ENCODE results near the gene NELFA. TPM values are rescaled to one million over a fixed set of nuclear protein-coding genes. Genes with fewer than 3 reads are reported as not detected.

Gene NELFA
- total and polyA plus RNA-seq, 8 donors, result 13.6 to 30.9 (median 19.1) TPM

DNA sequence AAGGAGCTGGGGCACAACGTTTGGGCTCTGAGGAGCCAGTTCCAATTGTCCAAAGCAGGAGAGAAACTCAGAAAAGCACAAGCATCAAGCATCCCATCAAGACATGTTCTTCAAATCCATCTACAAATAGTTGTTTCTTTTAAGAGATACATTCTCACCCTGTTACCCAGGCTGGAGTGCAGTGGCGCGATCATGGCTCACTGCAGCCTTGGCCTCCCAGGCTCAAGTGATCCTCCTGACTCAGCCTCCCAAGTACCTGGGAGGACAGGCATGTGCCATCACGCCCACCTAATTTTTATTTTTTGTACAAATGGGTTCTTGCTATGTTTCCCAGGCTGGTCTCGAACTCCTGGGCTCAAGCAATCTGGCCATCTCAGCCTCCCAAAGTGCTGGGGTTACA lies 18.1 kb downstream of the NELFA start:
- Histone ChIP-seq H3K27ac (no peak overlapping the region), H3K9me3 (no peaks in the 10 kb centered on the region), H3K4me3 (no peak overlapping the region), H3K27me3 (no peaks in the 10 kb centered on the region), H3K36me3 (peaks cover 0 to 44% (median 15%) of the 10 kb centered on the region in 3 donors), H3K4me1 (no peaks in the 10 kb centered on the region)
- FAIRE-seq (no peak), ATAC-seq (no peak), DNase-seq (no peak)
- TF ChIP-seq, protein P1, sequence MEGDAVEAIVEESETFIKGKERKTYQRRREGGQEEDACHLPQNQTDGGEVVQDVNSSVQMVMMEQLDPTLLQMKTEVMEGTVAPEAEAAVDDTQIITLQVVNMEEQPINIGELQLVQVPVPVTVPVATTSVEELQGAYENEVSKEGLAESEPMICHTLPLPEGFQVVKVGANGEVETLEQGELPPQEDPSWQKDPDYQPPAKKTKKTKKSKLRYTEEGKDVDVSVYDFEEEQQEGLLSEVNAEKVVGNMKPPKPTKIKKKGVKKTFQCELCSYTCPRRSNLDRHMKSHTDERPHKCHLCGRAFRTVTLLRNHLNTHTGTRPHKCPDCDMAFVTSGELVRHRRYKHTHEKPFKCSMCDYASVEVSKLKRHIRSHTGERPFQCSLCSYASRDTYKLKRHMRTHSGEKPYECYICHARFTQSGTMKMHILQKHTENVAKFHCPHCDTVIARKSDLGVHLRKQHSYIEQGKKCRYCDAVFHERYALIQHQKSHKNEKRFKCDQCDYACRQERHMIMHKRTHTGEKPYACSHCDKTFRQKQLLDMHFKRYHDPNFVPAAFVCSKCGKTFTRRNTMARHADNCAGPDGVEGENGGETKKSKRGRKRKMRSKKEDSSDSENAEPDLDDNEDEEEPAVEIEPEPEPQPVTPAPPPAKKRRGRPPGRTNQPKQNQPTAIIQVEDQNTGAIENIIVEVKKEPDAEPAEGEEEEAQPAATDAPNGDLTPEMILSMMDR (IDR thresholded peaks at IDR 0.05), result no peak
- intact Hi-C loops (cut with DNase I), result no loop called here
- 84% methylated on average over 5 of the region's 5 CpGs for WGBS, 2 donors

DNA sequence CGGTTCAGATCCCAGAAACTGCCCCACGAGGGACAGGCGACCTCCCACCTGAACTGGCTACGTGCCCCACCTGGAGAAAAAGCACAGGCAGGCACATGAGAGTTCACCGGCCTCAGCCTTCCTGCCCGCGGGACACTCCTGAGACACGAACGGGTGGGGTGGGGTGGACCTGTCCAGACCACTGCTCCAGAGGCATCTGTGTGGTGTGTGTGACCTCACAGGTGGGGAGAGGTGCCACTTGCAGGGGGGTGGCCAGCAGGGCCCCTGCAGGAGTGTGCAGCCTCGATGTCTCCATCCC lies 18.5 kb downstream of the NELFA start:
- H3K9me3 ChIP-seq, result no peaks in the 10 kb centered on the region
- no peak overlapping the region for H3K27ac ChIP-seq
- H3K36me3 ChIP-seq, result peaks cover 0 to 48% (median 19%) of the 10 kb centered on the region in 3 donors
- no peak overlapping the region for H3K4me3 ChIP-seq
- no peak for ATAC-seq
- no peaks in the 10 kb centered on the region for H3K27me3 ChIP-seq
- no peaks in the 10 kb centered on the region for H3K4me1 ChIP-seq
- DNase-seq, result no peak
- intact Hi-C loops (cut with DNase I), result no loop called here
- FAIRE-seq, result no peak
- TF ChIP-seq, protein P1 (IDR thresholded peaks at IDR 0.05), result no peak
- WGBS, 2 donors, result 88 to 92% methylated on average over 10 of the region's 10 CpGs

GRCh38 chr4:1989533-1990347 lies 19.0 kb downstream of the NELFA start:
- no peak for FAIRE-seq
- ATAC-seq, result no peak
- Histone ChIP-seq H3K9me3 (no peaks in the 10 kb centered on the region), H3K36me3 (peaks cover 0 to 54% (median 23%) of the 10 kb centered on the region in 3 donors), H3K27me3 (no peaks in the 10 kb centered on the region), H3K4me1 (no peaks in the 10 kb centered on the region), H3K4me3 (no peak overlapping the region), H3K27ac (no peak overlapping the region)
- 93 to 94% methylated on average over 33 of the region's 33 CpGs for WGBS, 2 donors
- intact Hi-C loops (cut with DNase I), result no loop called here
- TF ChIP-seq, protein P1 (IDR thresholded peaks at IDR 0.05), result no peak
- no peak for DNase-seq

DNA sequence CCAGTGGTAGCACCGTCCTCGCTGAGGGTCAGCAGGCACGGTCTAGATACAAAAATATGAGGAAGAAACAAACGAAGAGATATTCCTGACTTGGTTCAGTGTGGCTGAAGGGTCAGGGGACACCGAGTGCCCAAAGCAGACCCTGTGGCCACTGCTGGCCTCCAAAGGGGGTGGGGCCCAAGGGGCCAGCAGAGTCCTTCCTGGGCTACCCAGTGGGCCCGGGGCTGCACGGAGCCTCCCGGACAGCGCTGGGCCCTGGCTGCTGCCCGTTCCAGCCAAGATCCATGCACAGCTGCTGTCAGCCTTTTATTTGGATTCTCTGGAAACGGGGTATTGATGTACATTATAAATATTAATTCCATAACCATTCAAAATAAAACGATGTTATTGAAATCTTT lies 20.4 kb downstream of the NELFA start:
- DNase-seq (no peak), FAIRE-seq (no peak), ATAC-seq (no peak)
- Histone ChIP-seq H3K27me3 (no peaks in the 10 kb centered on the region), H3K4me1 (no peaks in the 10 kb centered on the region), H3K27ac (no peak overlapping the region), H3K36me3 (peaks cover 8 to 68% (median 33%) of the 10 kb centered on the region in 3 donors), H3K4me3 (no peak overlapping the region), H3K9me3 (no peaks in the 10 kb centered on the region)
- intact Hi-C loops (cut with DNase I), result no loop called here
- 91 to 94% methylated on average over 12 of the region's 12 CpGs for WGBS, 2 donors
- TF ChIP-seq, protein P1 (IDR thresholded peaks at IDR 0.05), result no peak

DNA sequence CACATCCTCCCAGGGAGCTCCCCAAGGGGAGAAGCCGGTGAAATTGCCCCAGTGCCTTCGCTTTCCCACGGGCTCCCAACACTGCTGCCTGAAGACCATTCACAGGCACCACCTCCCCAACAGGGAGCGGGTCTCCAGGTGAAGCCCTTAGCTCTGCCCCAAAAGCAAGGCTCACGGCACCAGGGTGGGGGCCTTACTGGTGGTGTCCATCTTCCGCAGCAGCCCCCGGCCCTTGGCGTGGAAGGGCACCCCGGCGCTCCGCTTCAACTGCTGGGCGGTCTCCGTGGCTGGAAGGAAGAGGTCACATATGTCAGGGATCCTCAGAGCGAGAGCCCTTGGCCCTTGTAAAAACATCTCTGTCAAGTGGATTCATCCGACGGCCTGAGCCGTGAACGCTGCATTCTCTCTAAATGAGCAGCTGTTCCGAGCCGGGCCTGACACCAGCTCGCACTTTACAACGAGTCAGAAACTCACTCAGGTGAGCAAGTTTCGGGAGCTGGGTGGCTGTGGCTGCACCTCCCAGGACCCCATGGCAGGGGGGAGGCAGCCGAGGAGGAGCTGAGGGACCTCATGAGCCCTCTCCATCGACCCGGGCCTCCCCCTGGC lies 20.9 kb downstream of the NELFA start:
- no peak for FAIRE-seq
- H3K9me3 ChIP-seq, result no peaks in the 10 kb centered on the region
- WGBS, 2 donors, result 94 to 95% methylated on average over 26 of the region's 26 CpGs
- H3K36me3 ChIP-seq, result peaks cover 8 to 73% (median 33%) of the 10 kb centered on the region in 3 donors
- DNase-seq, result no peak
- TF ChIP-seq, protein P1 (IDR thresholded peaks at IDR 0.05), result no peak
- H3K27ac ChIP-seq, result no peak overlapping the region
- H3K4me1 ChIP-seq, result no peaks in the 10 kb centered on the region
- H3K4me3 ChIP-seq, result no peak overlapping the region
- H3K27me3 ChIP-seq, result no peaks in the 10 kb centered on the region
- intact Hi-C loops (cut with DNase I), result no loop called here
- ATAC-seq, result no peak
